Measurements from ENCODE around the gene CENPC. TPM values are rescaled to one million over a fixed set of nuclear protein-coding genes. Genes with fewer than 3 reads are reported as not detected.
"Not testable (repeated sequence)": the region's sequence is repeated elsewhere in the genome, so short reads cannot be mapped to it uniquely, and the experiment has no call there.

CENPC gene
- total RNA-seq, 1 donor, result 167 TPM

- no peaks in the 10 kb centered on the region for H3K4me1 ChIP-seq (ENCODE audit: insufficient read depth, low read length)
- H3K4me3 ChIP-seq (ENCODE audit: low read length), result no peak overlapping the region
- no peaks in the 10 kb centered on the region for H3K9me3 ChIP-seq (ENCODE audit: low read depth, low read length)
- H3K27me3 ChIP-seq (ENCODE audit: insufficient read depth, low read length), result no peaks in the 10 kb centered on the region
These were observed 78.6 kb downstream of the CENPC start for GRCh38 chr4:67466751-67467150.

- Histone ChIP-seq H3K4me1 (ENCODE audit: insufficient read depth, low read length) (no peaks in the 10 kb centered on the region), H3K4me3 (ENCODE audit: low read length) (no peak overlapping the region), H3K27me3 (ENCODE audit: insufficient read depth, low read length) (no peaks in the 10 kb centered on the region), H3K9me3 (ENCODE audit: low read depth, low read length) (no peaks in the 10 kb centered on the region)
These were observed 79.6 kb downstream of the CENPC start for GRCh38 chr4:67465763-67466052.

- Histone ChIP-seq H3K9me3 (ENCODE audit: low read depth, low read length) (no peaks in the 10 kb centered on the region), H3K27me3 (ENCODE audit: insufficient read depth, low read length) (no peaks in the 10 kb centered on the region), H3K4me1 (ENCODE audit: insufficient read depth, low read length) (no peaks in the 10 kb centered on the region)
These were observed 80.1 kb downstream of the CENPC start for GRCh38 chr4:67465032-67465762.

GRCh38 chr4:67460574-67460973, 84.7 kb downstream of the CENPC start:
- Histone ChIP-seq H3K4me1 (ENCODE audit: insufficient read depth, low read length) (no peaks in the 10 kb centered on the region), H3K4me3 (ENCODE audit: low read length) (no peak overlapping the region), H3K9me3 (ENCODE audit: low read depth, low read length) (no peaks in the 10 kb centered on the region), H3K27me3 (ENCODE audit: insufficient read depth, low read length) (no peaks in the 10 kb centered on the region)

More at GRCh38 chr4:67465032-67465762, 80.1 kb downstream of the CENPC start:
- H3K4me3 ChIP-seq (ENCODE audit: low read length), result no peak overlapping the region

GRCh38 chr4:67459164-67459563, 86.1 kb downstream of the CENPC start:
- no peak overlapping the region for H3K4me3 ChIP-seq (ENCODE audit: low read length)
- H3K9me3 ChIP-seq (ENCODE audit: low read depth, low read length), result no peaks in the 10 kb centered on the region
- H3K4me1 ChIP-seq (ENCODE audit: insufficient read depth, low read length), result no peaks in the 10 kb centered on the region
- no peaks in the 10 kb centered on the region for H3K27me3 ChIP-seq (ENCODE audit: insufficient read depth, low read length)

GRCh38 chr4:67456577-67457196, 88.6 kb downstream of the CENPC start:
- H3K9me3 ChIP-seq (ENCODE audit: low read depth, low read length), result no peaks in the 10 kb centered on the region

GRCh38 chr4:67452846-67453205, 92.5 kb downstream of the CENPC start:
- not testable (repeated sequence) for H3K9me3 ChIP-seq (ENCODE audit: low read depth, low read length); H3K4me1 ChIP-seq (ENCODE audit: insufficient read depth, low read length); H3K4me3 ChIP-seq (ENCODE audit: low read length); H3K27me3 ChIP-seq (ENCODE audit: insufficient read depth, low read length)

More at GRCh38 chr4:67456577-67457196, 88.6 kb downstream of the CENPC start:
- Histone ChIP-seq H3K27me3 (ENCODE audit: insufficient read depth, low read length) (no peaks in the 10 kb centered on the region), H3K4me3 (ENCODE audit: low read length) (no peak overlapping the region), H3K4me1 (ENCODE audit: insufficient read depth, low read length) (no peaks in the 10 kb centered on the region)

GRCh38 chr4:67452100-67452845, 93.0 kb downstream of the CENPC start:
- no peak overlapping the region for H3K4me3 ChIP-seq (ENCODE audit: low read length)
- H3K27me3 ChIP-seq (ENCODE audit: insufficient read depth, low read length), result no peaks in the 10 kb centered on the region

GRCh38 chr4:67451464-67451863, 93.8 kb downstream of the CENPC start:
- H3K9me3 ChIP-seq (ENCODE audit: low read depth, low read length), result no peaks in the 10 kb centered on the region
- H3K4me1 ChIP-seq (ENCODE audit: insufficient read depth, low read length), result no peaks in the 10 kb centered on the region
- no peaks in the 10 kb centered on the region for H3K27me3 ChIP-seq (ENCODE audit: insufficient read depth, low read length)
- no peak overlapping the region for H3K4me3 ChIP-seq (ENCODE audit: low read length)

More at GRCh38 chr4:67452100-67452845, 93.0 kb downstream of the CENPC start:
- Histone ChIP-seq H3K9me3 (ENCODE audit: low read depth, low read length) (no peaks in the 10 kb centered on the region), H3K4me1 (ENCODE audit: insufficient read depth, low read length) (no peaks in the 10 kb centered on the region)

- no peaks in the 10 kb centered on the region for H3K27me3 ChIP-seq (ENCODE audit: insufficient read depth, low read length)
- H3K9me3 ChIP-seq (ENCODE audit: low read depth, low read length), result no peaks in the 10 kb centered on the region
- H3K4me3 ChIP-seq (ENCODE audit: low read length), result no peak overlapping the region
- H3K4me1 ChIP-seq (ENCODE audit: insufficient read depth, low read length), result no peaks in the 10 kb centered on the region
These were observed 96.7 kb downstream of the CENPC start for GRCh38 chr4:67448621-67449020.

GRCh38 chr4:67447873-67448272, 97.4 kb downstream of the CENPC start:
- H3K4me3 ChIP-seq (ENCODE audit: low read length), result no peak overlapping the region
- H3K9me3 ChIP-seq (ENCODE audit: low read depth, low read length), result no peaks in the 10 kb centered on the region
- H3K4me1 ChIP-seq (ENCODE audit: insufficient read depth, low read length), result no peaks in the 10 kb centered on the region
- H3K27me3 ChIP-seq (ENCODE audit: insufficient read depth, low read length), result no peaks in the 10 kb centered on the region

- H3K27me3 ChIP-seq (ENCODE audit: insufficient read depth, low read length), result no peaks in the 10 kb centered on the region
- H3K9me3 ChIP-seq (ENCODE audit: low read depth, low read length), result no peaks in the 10 kb centered on the region
- no peak overlapping the region for H3K4me3 ChIP-seq (ENCODE audit: low read length)
- no peaks in the 10 kb centered on the region for H3K4me1 ChIP-seq (ENCODE audit: insufficient read depth, low read length)
These were observed 98.5 kb downstream of the CENPC start for GRCh38 chr4:67446811-67447210.

- H3K4me1 ChIP-seq (ENCODE audit: insufficient read depth, low read length); H3K9me3 ChIP-seq (ENCODE audit: low read depth, low read length); H3K4me3 ChIP-seq (ENCODE audit: low read length): not testable (repeated sequence)
These were observed 99.4 kb downstream of the CENPC start for GRCh38 chr4:67445881-67446280.

GRCh38 chr4:67438975-67439374, 106.3 kb downstream of the CENPC start:
- H3K4me1 ChIP-seq (ENCODE audit: insufficient read depth, low read length), result peaks cover 6% of the 10 kb centered on the region
- no peaks in the 10 kb centered on the region for H3K27me3 ChIP-seq (ENCODE audit: insufficient read depth, low read length)
- H3K4me3 ChIP-seq (ENCODE audit: low read length), result no peak overlapping the region
- no peaks in the 10 kb centered on the region for H3K9me3 ChIP-seq (ENCODE audit: low read depth, low read length)

More at GRCh38 chr4:67445881-67446280, 99.4 kb downstream of the CENPC start:
- H3K27me3 ChIP-seq (ENCODE audit: insufficient read depth, low read length), result not testable (repeated sequence)

GRCh38 chr4:67437974-67438713, 107.2 kb downstream of the CENPC start:
- H3K4me3 ChIP-seq (ENCODE audit: low read length), result no peak overlapping the region
- H3K27me3 ChIP-seq (ENCODE audit: insufficient read depth, low read length), result no peaks in the 10 kb centered on the region
- H3K4me1 ChIP-seq (ENCODE audit: insufficient read depth, low read length), result peaks cover 6% of the 10 kb centered on the region

More at GRCh38 chr4:67437974-67438713, 107.2 kb downstream of the CENPC start:
- no peaks in the 10 kb centered on the region for H3K9me3 ChIP-seq (ENCODE audit: low read depth, low read length)
